ENCODE data around the gene URB1.

DNA sequence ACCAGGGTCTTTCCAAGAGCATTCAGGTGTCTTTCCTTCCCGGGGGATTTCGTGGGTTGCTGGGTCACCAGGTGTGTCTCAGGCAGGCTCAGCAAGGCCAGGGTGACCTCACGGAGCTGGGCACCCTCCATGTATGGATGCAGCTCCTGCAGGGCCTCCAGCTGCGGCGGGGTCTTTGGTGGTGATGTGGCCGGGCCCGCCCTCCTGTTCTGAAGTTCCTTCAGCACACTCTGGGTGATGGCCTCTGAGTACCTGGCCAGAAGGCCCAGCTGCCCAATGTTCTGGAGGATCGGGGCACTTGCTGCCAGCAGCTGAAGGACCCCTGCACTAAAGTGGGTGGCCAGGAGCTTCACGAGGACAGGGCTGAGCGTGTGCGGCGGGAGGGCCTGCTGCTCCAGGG, 45.5 kb downstream of the URB1 start:
- no peak for TF ChIP-seq CTCF (IDR thresholded peaks at IDR 0.05)
- TF ChIP-seq POLR2A (IDR thresholded peaks at IDR 0.05): no peak
- TF ChIP-seq POLR2AphosphoS5 (IDR thresholded peaks at IDR 0.05): no peak
- TF ChIP-seq EP300 (IDR thresholded peaks at IDR 0.05; ENCODE audit: low read depth): no peak

Data from transverse colon (tissue), 4 donors.